Measurements from ENCODE around the gene DUSP10. TPM values are rescaled to one million over a fixed set of nuclear protein-coding genes. Genes with fewer than 3 reads are reported as not detected.
A peak's percentile ranks its signal among the peaks of the same experiment; 100 is the strongest.

DUSP10 gene
- total and polyA plus RNA-seq, 2 of the 13 experiments (the other 11 are each of a cell fraction or from before 2014, with no cell fraction given): 2.1 to 4.4 TPM

DNA sequence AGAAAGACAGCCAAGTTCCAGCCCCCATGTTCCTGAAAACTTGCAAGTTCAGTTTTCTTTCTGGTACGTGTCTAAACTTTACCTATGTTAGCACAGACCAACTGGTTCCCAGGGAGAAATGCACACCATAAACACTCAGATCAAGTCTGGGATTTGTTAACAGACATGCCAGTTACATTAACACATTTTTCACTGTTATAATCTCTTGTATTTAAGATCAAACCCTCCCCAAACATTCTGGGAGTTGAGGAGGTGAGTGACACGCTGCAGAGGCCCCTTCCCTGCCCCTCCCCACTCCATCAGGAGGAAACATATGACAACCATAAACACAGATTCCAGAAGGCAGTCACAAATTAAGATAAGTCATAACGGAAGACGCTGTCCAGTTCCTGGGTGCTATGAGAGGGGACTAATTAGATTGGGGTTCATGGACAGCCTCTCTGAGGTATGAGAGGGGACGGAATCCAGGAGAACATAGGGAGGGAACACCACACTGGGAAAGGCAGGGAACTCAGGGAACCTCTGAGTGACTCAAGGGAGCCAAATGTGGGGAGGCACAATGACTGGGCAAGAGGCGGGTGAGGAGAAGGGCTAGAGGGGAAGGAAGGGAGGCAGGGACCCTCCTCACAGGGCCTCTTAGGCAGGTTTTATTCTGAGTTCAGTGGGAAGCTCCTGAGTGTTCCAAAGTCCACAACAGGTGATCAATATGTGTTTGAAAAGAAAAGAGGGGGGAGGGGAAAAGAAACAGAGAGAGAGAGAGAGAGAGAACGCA, 25.0 kb downstream of the DUSP10 start (continued):
- TF ChIP-seq, protein P1, sequence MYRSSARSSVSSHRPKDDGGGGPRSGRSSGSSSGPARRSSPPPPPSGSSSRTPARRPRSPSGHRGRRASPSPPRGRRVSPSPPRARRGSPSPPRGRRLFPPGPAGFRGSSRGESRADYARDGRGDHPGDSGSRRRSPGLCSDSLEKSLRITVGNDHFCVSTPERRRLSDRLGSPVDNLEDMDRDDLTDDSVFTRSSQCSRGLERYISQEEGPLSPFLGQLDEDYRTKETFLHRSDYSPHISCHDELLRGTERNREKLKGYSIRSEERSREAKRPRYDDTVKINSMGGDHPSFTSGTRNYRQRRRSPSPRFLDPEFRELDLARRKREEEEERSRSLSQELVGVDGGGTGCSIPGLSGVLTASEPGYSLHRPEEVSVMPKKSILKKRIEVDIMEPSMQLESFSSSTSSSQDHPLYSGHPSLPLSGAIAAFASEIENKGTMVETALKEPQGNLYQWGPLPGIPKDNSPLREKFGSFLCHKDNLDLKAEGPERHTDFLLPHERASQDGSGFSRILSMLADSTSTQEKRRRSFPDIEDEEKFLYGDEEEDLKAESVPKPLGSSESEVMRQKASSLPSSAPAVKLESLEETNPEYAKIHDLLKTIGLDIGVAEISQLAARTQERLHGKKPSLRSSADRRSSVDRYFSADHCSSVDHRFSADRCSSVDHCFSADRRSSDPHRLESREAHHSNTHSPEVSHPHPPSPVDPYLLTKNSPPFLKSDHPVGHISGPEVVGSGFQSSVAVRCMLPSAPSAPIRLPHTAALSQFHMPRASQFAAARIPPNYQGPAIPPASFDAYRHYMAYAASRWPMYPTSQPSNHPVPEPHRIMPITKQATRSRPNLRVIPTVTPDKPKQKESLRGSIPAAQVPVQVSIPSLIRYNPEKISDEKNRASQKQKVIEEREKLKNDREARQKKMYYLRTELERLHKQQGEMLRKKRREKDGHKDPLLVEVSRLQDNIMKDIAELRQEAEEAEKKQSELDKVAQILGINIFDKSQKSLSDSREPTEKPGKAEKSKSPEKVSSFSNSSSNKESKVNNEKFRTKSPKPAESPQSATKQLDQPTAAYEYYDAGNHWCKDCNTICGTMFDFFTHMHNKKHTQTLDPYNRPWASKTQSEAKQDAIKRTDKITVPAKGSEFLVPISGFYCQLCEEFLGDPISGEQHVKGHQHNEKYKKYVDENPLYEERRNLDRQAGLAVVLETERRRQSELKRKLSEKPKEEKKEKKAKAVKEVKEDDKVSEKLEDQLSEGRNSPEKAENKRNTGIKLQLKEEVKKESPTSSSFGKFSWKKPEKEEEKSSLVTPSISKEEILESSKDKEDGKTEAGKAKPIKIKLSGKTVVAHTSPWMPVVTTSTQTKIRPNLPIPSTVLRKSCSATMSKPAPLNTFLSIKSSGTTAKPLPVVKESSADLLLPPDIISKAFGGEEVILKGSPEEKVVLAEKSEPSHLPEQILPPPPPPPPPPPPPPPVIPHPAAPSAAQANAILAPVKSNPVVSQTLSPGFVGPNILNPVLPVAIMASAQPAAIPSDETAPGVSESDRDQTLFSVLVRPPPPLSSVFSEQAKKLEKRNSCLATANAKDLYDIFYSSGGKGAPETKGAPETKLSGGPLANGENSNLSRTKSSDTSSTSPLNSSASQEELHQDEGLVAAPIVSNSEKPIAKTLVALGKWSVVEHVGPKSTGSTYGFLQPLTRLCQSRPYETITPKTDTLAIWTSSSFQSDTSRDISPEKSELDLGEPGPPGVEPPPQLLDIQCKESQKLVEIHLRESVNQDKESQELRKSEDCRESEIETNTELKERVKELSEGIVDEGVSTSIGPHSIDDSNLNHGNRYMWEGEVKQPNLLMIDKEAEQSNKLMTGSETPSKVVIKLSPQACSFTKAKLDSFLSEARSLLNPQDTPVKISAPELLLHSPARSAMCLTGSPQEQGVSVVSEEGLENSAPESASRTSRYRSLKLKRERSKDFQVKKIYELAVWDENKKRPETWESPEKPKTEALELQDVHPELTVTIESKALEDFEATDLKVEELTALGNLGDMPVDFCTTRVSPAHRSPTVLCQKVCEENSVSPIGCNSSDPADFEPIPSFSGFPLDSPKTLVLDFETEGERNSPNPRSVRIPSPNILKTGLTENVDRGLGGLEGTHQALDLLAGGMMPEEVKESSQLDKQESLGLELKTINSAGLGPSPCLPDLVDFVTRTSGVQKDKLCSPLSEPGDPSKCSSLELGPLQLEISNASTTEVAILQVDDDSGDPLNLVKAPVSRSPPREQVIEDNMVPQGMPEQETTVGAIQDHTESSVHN (CRISPR knock-in tag; IDR thresholded peaks at IDR 0.05): no peak
- no peak for TF ChIP-seq CREB1 (IDR thresholded peaks at IDR 0.05)
- TF ChIP-seq CREB1 (CRISPR knock-in tag; IDR thresholded peaks at IDR 0.05): peak; percentile 46
- 0 out of 2 replicates have a peak, but pooled peaks have one; percentile 12 for TF ChIP-seq RCOR2 (CRISPR knock-in tag; IDR thresholded peaks at IDR 0.05)
- TF ChIP-seq PHF21A (CRISPR knock-in tag; IDR thresholded peaks at IDR 0.05): 0 out of 2 replicates have a peak, but pooled peaks have one; percentile 40
- TF ChIP-seq, protein P2, sequence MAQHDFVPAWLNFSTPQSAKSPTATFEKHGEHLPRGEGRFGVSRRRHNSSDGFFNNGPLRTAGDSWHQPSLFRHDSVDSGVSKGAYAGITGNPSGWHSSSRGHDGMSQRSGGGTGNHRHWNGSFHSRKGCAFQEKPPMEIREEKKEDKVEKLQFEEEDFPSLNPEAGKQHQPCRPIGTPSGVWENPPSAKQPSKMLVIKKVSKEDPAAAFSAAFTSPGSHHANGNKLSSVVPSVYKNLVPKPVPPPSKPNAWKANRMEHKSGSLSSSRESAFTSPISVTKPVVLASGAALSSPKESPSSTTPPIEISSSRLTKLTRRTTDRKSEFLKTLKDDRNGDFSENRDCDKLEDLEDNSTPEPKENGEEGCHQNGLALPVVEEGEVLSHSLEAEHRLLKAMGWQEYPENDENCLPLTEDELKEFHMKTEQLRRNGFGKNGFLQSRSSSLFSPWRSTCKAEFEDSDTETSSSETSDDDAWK (CRISPR knock-in tag; IDR thresholded peaks at IDR 0.05): no peak
- TF ChIP-seq, protein P3, sequence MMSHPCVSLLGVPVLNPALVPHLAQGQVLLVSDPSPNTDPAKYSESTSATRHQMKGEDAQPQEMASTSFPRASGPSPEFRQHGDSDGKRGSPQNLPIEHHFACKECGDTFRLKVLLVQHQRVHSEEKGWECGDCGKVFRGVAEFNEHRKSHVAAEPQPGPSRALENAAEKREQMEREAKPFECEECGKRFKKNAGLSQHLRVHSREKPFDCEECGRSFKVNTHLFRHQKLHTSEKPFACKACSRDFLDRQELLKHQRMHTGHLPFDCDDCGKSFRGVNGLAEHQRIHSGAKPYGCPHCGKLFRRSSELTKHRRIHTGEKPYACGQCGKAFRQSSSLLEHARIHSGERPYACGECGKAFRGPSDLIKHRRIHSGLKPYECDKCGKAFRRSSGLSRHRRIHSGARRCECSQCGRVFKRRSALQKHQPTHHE (CRISPR knock-in tag; IDR thresholded peaks at IDR 0.05; ENCODE audit: borderline replicate concordance): no peak
- TF ChIP-seq, protein P4, sequence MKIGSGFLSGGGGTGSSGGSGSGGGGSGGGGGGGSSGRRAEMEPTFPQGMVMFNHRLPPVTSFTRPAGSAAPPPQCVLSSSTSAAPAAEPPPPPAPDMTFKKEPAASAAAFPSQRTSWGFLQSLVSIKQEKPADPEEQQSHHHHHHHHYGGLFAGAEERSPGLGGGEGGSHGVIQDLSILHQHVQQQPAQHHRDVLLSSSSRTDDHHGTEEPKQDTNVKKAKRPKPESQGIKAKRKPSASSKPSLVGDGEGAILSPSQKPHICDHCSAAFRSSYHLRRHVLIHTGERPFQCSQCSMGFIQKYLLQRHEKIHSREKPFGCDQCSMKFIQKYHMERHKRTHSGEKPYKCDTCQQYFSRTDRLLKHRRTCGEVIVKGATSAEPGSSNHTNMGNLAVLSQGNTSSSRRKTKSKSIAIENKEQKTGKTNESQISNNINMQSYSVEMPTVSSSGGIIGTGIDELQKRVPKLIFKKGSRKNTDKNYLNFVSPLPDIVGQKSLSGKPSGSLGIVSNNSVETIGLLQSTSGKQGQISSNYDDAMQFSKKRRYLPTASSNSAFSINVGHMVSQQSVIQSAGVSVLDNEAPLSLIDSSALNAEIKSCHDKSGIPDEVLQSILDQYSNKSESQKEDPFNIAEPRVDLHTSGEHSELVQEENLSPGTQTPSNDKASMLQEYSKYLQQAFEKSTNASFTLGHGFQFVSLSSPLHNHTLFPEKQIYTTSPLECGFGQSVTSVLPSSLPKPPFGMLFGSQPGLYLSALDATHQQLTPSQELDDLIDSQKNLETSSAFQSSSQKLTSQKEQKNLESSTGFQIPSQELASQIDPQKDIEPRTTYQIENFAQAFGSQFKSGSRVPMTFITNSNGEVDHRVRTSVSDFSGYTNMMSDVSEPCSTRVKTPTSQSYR (CRISPR knock-in tag; IDR thresholded peaks at IDR 0.05; ENCODE audit: borderline replicate concordance): peak; percentile 89
- peak; percentile 64; the same call in 1 of the 2 replicates for TF ChIP-seq NFIC (IDR thresholded peaks at IDR 0.05; ENCODE audit: low read length)
- TF ChIP-seq ELF3 (CRISPR knock-in tag; IDR thresholded peaks at IDR 0.05): 0 out of 2 replicates have a peak, but pooled peaks have one; percentile 15
